ENCODE results near the gene HSPBP1. TPM values are rescaled to one million over a fixed set of nuclear protein-coding genes. Genes with fewer than 3 reads are reported as not detected.
A peak's percentile ranks its signal among the peaks of the same experiment; 100 is the strongest.

The HSPBP1 gene
- total and polyA plus RNA-seq, 2 of the 13 experiments (the other 11 are each of a cell fraction or from before 2014, with no cell fraction given): 22.3 to 33.7 TPM

- TF ChIP-seq, protein P1, sequence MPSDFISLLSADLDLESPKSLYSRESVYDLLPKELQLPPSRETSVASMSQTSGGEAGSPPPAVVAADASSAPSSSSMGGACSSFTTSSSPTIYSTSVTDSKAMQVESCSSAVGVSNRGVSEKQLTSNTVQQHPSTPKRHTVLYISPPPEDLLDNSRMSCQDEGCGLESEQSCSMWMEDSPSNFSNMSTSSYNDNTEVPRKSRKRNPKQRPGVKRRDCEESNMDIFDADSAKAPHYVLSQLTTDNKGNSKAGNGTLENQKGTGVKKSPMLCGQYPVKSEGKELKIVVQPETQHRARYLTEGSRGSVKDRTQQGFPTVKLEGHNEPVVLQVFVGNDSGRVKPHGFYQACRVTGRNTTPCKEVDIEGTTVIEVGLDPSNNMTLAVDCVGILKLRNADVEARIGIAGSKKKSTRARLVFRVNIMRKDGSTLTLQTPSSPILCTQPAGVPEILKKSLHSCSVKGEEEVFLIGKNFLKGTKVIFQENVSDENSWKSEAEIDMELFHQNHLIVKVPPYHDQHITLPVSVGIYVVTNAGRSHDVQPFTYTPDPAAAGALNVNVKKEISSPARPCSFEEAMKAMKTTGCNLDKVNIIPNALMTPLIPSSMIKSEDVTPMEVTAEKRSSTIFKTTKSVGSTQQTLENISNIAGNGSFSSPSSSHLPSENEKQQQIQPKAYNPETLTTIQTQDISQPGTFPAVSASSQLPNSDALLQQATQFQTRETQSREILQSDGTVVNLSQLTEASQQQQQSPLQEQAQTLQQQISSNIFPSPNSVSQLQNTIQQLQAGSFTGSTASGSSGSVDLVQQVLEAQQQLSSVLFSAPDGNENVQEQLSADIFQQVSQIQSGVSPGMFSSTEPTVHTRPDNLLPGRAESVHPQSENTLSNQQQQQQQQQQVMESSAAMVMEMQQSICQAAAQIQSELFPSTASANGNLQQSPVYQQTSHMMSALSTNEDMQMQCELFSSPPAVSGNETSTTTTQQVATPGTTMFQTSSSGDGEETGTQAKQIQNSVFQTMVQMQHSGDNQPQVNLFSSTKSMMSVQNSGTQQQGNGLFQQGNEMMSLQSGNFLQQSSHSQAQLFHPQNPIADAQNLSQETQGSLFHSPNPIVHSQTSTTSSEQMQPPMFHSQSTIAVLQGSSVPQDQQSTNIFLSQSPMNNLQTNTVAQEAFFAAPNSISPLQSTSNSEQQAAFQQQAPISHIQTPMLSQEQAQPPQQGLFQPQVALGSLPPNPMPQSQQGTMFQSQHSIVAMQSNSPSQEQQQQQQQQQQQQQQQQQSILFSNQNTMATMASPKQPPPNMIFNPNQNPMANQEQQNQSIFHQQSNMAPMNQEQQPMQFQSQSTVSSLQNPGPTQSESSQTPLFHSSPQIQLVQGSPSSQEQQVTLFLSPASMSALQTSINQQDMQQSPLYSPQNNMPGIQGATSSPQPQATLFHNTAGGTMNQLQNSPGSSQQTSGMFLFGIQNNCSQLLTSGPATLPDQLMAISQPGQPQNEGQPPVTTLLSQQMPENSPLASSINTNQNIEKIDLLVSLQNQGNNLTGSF (CRISPR knock-in tag; IDR thresholded peaks at IDR 0.05): no peak
- TF ChIP-seq, protein P2, sequence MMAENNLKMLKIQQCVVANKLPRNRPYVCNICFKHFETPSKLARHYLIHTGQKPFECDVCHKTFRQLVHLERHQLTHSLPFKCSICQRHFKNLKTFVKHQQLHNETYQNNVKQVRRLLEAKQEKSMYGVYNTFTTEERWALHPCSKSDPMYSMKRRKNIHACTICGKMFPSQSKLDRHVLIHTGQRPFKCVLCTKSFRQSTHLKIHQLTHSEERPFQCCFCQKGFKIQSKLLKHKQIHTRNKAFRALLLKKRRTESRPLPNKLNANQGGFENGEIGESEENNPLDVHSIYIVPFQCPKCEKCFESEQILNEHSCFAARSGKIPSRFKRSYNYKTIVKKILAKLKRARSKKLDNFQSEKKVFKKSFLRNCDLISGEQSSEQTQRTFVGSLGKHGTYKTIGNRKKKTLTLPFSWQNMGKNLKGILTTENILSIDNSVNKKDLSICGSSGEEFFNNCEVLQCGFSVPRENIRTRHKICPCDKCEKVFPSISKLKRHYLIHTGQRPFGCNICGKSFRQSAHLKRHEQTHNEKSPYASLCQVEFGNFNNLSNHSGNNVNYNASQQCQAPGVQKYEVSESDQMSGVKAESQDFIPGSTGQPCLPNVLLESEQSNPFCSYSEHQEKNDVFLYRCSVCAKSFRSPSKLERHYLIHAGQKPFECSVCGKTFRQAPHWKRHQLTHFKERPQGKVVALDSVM (CRISPR knock-in tag; IDR thresholded peaks at IDR 0.05): no peak
- TF ChIP-seq ZNF674 (CRISPR knock-in tag; IDR thresholded peaks at IDR 0.05; ENCODE audit: low read depth) (no peak), PLRG1 (conservative IDR thresholded peaks at IDR 0.05) (no peak), ZNF672 (CRISPR knock-in tag; IDR thresholded peaks at IDR 0.05) (no peak), ZNF121 (CRISPR knock-in tag; IDR thresholded peaks at IDR 0.05) (peak; percentile 96), ZNF766 (CRISPR knock-in tag; IDR thresholded peaks at IDR 0.05; ENCODE audit: borderline replicate concordance) (no peak; the same call in 1 of the 2 replicates), EZH2 (conservative IDR thresholded peaks at IDR 0.05; ENCODE audit: low read depth, low read length) (no peak), ZNF550 (CRISPR knock-in tag; IDR thresholded peaks at IDR 0.05; ENCODE audit: borderline replicate concordance) (no peak), ZBTB8A (CRISPR knock-in tag; IDR thresholded peaks at IDR 0.05; ENCODE audit: borderline replicate concordance, low read depth) (no peak), POGZ (CRISPR knock-in tag; IDR thresholded peaks at IDR 0.05) (no peak), DR1 (CRISPR knock-in tag; IDR thresholded peaks at IDR 0.05) (no peak), ETV5 (CRISPR knock-in tag; IDR thresholded peaks at IDR 0.05; ENCODE audit: borderline replicate concordance) (peak; percentile 12; the same call in 1 of the 2 replicates), KLF11 (CRISPR knock-in tag; IDR thresholded peaks at IDR 0.05) (no peak), AGO1 (IDR thresholded peaks at IDR 0.05; ENCODE audit: low read depth, low read length, poor library complexity, severe bottlenecking) (no peak), ZNF773 (CRISPR knock-in tag; IDR thresholded peaks at IDR 0.05; ENCODE audit: borderline replicate concordance) (no peak), AKAP8 (CRISPR knock-in tag; IDR thresholded peaks at IDR 0.05) (0 out of 2 replicates have a peak, but pooled peaks have one; percentile 58)
- TF ChIP-seq, protein P3, sequence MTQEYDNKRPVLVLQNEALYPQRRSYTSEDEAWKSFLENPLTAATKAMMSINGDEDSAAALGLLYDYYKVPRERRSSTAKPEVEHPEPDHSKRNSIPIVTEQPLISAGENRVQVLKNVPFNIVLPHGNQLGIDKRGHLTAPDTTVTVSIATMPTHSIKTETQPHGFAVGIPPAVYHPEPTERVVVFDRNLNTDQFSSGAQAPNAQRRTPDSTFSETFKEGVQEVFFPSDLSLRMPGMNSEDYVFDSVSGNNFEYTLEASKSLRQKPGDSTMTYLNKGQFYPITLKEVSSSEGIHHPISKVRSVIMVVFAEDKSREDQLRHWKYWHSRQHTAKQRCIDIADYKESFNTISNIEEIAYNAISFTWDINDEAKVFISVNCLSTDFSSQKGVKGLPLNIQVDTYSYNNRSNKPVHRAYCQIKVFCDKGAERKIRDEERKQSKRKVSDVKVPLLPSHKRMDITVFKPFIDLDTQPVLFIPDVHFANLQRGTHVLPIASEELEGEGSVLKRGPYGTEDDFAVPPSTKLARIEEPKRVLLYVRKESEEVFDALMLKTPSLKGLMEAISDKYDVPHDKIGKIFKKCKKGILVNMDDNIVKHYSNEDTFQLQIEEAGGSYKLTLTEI (CRISPR knock-in tag; conservative IDR thresholded peaks at IDR 0.05): no peak
- TF ChIP-seq, protein P4, sequence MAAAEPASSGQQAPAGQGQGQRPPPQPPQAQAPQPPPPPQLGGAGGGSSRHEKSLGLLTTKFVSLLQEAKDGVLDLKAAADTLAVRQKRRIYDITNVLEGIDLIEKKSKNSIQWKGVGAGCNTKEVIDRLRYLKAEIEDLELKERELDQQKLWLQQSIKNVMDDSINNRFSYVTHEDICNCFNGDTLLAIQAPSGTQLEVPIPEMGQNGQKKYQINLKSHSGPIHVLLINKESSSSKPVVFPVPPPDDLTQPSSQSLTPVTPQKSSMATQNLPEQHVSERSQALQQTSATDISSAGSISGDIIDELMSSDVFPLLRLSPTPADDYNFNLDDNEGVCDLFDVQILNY (CRISPR knock-in tag; conservative IDR thresholded peaks at IDR 0.05): no peak
These were observed 23.1 kb downstream of the HSPBP1 start (continued) for GRCh38 chr19:55256562-55257460.

Data from HepG2 (cell line).